Ovary (tissue), 1 donor: ENCODE results near the gene ZNF385A.

Source experiments
- EP300 ChIP-seq: sonication (generic); formaldehyde crosslinking; IDR thresholded peaks from one replicate; pipeline ENCODE4 v1.6.1; 2017; ENCODE audit warnings: antibody characterized with exemption
- POLR2A ChIP-seq: fragments of 450-650 bp; IDR thresholded peaks from one replicate; pipeline ENCODE4 v1.6.1; 2017; ENCODE audit warnings: antibody characterized with exemption, mild to moderate bottlenecking, moderate library complexity

- no peak for TF ChIP-seq EP300
- no peak for TF ChIP-seq POLR2A
Measured at GRCh38 chr12:54371328-54372112, 13.0 kb downstream of the ZNF385A start.
